ACHN (cell line): ENCODE measurements around the gene AGTRAP.

Source experiments
- DNase-seq: peaks from one replicate; pipeline ENCODE4 v3.0.0-alpha.2; 2015
- in situ Hi-C: cut with HindIII; loops from 2 replicates; pipeline ENCODE4 v1.10.0; 2017; ENCODE audit warnings: low sequenced_read_pairs, low pct_ligation_motif_present, low pct_unique_long_range_greater_than_20kb

The AGTRAP gene

DNA sequence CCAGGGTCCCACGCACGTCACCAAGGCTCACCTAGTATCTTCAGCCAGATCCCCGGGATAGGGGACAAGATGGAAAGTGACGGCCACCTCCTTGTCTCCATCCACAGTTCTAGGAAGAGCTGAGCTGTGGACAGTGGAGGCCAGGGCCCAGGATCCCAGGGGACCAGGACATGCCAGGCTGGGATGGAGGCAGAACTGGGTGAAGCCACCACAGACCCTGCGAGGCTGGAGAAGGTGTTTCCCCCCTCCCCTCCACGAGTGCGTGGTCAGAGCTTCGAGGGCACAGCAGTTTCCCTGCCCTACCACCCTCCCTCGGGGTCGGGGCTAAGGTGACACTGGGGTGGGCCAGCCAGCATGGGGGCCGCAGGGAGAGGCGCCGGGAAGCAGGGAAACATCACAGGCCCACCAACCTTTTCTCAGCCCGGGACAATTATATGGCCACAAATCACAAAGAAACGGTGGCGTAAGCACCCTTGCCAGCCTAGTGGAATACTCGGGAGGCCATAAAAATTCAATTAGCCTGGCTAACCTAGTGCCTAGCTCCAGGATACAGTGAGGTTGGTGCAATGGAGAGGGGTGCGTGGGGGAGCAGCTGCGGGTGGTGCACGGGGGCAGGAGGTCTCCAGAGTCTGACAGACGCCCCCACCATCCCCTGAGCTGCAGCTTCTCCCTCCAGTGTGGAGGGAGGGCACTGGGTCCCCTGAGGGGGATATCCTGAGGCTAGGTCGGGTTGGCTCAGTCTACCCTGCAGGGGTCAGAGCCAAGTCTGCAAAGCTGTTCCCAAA lies 31.1 kb upstream of the AGTRAP start:
- DNase-seq: no peak
- in situ Hi-C loops: no loop called here

DNA sequence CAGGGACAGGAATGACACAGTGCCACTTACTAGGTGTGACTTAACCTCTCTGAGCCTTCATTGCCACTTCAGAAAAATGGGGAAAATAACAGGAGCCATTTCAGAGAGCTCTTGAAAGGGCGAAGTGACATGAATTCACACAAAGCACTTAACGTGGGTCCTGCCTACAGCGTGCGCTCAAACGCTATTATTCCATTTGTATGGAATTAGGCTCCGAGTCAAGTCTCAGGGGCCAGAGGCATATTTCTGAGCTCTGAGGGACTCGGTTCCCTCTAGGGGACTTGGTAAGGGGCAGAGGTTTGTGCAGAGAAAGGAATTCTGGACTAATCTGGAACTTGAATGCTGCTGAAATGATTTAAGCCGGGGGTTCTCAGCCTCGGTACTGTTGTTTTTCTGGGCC lies 30.3 kb upstream of the AGTRAP start:
- in situ Hi-C loops: no loop called here
- no peak for DNase-seq

DNA sequence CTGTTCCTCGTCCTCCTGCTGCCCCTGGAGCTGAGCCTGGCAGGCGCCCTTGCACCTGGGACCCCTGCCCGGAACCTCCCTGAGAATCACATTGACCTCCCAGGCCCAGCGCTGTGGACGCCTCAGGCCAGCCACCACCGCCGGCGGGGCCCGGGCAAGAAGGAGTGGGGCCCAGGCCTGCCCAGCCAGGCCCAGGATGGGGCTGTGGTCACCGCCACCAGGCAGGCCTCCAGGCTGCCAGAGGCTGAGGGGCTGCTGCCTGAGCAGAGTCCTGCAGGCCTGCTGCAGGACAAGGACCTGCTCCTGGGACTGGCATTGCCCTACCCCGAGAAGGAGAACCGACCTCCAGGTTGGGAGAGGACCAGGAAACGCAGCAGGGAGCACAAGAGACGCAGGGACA lies 29.6 kb upstream of the AGTRAP start:
- in situ Hi-C loops: no loop called here

DNA sequence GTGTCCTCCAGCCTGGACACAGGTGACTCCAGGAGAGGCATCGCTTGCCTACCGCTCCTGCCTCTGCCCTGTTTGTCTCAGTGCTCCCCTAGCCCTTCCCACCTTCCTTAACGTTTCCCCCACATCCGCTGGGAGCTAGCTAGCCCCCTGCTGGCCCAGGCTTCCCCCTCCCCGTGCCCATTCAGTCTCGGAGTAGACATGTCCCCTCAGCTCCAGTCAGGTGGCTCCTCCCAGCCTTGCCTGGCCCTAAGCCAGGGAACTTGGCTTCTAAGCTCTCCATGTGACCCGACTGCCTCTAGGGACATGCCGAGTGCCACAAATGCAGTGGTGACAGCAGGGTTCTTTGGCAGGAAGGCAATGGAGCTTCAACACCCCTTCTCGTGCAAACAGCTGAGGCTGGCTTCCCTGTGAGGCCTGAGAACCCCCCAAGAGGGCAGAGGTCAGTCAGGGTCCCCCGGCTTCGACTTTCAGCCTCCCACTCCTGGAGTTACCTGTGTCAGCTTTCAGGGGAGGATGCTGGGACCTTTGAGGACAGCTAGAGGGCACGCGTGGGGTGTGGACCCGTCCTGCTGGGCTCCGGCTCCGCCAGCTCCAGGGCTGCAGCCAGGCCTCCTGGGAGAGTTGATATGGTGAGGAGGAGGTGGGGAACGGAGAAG lies 28.2 kb upstream of the AGTRAP start:
- no peak for DNase-seq
- in situ Hi-C loops: no loop called here

More for the DNA sequence above, 29.6 kb upstream of the AGTRAP start:
- DNase-seq: no peak

DNA sequence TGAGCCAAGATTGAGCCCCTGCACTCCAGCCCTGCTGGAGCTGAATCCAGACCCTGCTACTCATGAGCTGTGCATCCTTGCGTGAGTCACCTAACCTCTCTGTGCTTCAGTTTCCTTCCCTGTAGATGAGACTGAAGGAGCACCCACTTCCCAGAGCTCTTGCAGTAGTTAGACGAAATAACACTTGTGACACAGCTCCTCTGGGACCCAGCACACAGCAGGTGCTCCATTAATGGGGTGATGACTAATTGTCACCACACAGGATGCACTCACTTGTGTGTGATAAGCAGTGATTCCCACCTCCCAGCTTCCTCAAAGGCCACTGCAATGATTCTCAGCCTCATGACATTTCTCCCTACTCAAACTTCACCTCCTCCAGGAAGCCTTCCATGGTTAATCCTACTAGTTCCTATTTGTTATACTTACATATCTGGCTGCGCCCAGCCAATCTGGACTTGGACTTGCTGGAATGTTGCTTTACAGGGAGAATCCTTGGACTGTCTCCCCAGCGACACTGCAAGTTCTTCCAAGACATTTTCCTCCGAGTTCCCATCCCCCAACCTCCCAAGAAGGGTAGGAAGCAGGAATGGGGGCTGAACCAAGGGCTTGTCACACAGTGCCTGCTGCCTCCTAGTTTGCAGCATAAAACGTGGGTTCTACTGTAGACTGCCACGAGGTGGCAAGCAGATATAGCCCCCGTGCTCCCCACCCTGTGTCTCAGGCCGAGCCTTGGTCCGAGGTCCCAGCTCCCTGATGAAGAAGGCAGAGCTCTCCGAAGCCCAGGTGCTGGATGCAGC lies 27.2 kb upstream of the AGTRAP start:
- no peak for DNase-seq
- in situ Hi-C loops: no loop called here

DNA sequence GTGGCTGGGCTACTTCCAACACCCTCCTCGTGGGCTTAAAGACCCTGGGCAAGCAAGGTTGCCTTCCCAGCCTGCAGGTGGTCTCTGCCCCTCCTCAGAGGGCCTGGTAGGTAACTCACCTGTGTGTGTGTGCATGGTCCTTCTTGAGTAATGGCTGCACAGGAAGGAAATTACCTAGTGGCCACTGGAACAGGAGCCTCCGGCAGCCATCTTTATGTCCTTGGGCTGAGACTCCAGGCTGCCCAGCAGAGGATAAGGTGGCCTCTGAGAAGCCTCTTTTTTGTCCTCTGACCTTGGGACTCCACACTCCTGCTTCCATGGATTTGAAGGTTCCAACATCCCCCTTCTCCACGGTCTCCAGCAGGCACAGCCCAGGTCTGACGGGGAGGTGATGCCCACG lies 24.4 kb upstream of the AGTRAP start:
- in situ Hi-C loops: no loop called here
- DNase-seq: no peak

DNA sequence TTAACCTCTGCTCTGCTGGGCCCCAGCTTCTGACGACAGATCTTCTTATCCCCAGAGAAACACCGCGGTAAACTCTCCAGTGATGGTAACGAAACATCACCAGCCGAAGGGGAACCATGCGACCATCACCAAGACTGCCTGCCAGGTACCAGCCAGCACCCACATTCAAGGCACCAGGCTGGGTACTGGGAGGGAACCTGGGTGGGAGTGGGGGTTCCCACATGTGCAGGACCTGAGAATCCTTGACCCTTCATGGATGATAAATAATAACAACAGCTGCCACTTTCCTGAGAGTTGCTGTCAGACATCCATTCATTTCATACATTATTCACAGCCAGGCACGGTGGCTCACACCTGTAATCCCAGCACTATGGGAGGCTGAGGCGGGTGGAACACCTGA lies 23.7 kb upstream of the AGTRAP start:
- DNase-seq: no peak
- in situ Hi-C loops: no loop called here

DNA sequence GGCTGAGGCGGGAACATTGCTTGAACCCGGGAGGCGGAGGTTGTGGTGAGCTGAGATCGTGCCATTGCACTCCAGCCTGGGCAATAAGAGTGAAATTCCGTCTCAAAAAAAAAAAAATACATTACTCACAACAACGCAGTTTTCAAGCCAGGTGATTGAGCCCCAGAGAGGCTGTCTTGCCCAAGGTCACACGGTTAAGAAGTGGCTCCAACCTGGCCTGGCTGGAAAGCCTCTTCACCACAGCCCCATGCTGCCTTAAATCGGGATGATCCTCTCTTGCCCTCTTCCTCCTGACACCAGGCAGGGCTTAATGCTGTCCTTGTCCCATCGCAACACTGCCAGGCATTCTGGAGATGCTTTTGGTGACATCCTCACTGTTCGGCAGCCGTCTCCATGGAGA lies 22.8 kb upstream of the AGTRAP start:
- in situ Hi-C loops: no loop called here
- no peak for DNase-seq

DNA sequence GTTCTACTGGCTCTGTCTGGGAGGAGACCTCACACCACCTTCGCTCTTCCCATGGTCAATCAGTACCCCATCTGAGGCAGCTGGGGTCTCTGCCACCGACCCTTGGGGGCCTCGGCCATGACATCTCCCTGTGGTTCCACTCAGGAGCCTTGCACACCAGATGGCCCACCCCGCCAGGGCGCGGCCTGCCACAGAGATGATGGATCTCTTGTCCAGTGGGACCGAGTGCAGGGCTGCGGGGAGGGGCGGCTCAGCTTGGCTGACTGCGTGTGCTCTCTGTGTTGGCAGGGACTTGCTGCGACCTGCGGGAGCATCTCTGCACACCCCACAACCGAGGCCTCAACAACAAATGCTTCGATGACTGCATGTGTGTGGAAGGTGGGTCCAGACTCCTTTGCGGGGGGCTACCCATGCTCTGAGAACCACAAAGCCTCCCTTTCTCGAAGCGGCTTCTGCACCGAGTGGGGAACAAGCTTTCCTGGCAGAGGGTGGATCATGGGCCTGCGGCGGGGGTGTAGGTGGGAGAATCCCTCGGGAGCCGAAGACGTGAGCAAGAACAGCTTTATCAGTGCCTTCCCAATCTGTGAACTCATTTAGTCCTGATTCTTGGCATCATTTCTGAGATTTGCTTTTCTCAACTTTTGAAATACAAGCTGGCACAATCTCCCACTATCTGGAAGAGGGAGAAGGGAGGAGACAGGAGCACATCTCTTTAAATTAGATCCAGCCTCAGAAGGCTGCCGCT lies 20.9 kb upstream of the AGTRAP start:
- no peak for DNase-seq
- in situ Hi-C loops: no loop called here

DNA sequence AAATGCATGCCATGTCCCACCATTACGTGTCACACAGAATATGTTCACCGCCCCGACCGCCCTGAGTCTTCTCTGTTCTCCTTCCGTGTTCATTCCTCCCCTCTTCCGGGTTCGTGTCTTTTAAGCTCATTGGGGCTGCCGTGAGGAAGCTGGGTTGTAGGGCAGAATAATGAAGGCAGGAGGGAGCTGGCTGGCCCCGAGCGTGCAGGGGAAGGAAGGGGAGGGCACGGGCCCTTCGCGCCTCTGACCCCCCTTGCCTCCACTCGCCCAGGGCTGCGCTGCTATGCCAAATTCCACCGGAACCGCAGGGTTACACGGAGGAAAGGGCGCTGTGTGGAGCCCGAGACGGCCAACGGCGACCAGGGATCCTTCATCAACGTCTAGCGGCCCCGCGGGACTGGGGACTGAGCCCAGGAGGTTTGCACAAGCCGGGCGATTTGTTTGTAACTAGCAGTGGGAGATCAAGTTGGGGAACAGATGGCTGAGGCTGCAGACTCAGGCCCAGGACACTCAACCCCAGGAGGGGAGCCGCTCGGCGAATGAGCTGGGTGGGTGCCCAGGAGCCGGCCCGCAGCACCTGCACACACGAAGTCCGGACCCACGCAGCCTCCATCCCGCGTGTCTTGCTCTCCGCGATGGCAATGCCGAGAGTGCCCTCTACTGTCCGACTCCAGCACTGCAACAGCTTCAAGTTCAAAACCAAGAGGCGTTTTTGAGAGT lies 16.5 kb upstream of the AGTRAP start:
- in situ Hi-C loops: no loop called here
- peak; percentile 36 for DNase-seq

DNA sequence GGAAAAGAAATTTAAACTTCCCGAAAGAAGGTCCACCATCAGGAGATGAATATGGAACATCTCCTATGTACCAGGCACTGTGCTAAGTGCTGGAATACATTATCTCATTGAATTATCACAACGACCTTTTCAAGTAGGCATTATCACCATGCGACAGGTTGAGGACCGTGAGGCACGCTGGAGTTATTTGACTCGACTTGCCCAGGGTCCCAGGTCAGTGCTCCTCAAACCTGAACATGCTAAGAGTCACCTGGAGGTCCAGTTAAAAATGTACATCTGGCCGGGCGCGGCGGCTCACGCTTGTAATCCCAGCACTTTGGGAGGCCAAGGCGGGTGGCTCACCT lies 15.9 kb upstream of the AGTRAP start:
- no peak for DNase-seq
- in situ Hi-C loops: no loop called here

DNA sequence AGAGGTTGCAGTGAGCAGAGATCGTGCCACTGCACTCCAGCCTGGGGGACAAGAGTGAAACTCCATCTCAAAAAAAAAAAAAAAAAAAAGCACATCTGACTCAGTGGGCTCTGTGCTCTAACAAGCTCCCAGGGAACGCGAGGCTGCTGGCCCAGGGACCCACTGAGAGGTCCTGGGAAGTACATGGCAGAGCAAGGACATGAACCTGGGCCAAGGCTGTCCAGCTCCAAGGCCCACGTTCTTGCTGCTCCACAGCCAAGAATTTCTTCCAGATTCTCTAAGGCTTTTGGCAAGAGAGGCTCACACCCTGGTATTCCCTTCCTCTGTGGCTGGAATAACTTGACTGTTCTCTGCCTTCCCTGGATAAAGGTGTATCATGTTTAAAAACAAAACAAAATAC lies 15.4 kb upstream of the AGTRAP start:
- no peak for DNase-seq
- in situ Hi-C loops: no loop called here

DNA sequence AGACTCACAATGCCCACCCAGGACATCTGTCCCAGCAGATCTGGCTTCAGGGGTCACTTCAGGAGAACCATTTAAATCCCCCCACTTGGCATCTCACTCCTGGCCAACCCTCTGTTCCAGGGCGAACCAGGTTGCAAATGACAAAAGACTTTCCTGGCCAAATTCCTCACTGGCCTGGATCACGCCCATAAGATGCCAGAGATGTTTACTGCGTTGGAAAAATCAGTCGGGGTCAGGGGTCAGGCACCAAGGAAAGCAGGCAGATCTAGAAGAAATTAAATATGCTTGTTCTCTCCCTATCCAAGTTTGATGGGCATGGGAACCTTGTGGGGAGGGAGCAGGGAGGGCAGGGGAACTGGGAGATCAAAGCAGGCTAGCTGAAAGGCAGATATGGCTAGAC lies 14.6 kb upstream of the AGTRAP start:
- no peak for DNase-seq
- in situ Hi-C loops: no loop called here

DNA sequence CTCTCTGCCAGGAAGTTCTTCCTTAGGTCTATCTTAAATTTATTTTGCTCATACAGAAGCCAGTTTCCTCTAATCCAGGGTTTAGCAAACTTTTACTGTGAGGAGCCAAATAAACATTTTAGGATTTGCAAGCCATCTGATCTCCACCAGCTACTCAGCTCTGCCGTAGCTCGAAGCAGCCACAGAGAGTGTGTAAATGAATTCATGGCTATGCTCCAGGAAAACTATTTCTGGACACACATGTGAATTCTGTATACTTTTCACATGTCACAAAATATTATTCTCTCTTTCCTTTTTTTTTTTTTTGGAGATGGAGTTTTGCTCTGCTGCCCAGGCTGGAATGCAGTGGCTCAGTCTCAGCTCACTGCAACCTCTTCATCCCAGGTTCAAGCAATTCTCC lies 13.4 kb upstream of the AGTRAP start:
- in situ Hi-C loops: no loop called here
- no peak for DNase-seq

DNA sequence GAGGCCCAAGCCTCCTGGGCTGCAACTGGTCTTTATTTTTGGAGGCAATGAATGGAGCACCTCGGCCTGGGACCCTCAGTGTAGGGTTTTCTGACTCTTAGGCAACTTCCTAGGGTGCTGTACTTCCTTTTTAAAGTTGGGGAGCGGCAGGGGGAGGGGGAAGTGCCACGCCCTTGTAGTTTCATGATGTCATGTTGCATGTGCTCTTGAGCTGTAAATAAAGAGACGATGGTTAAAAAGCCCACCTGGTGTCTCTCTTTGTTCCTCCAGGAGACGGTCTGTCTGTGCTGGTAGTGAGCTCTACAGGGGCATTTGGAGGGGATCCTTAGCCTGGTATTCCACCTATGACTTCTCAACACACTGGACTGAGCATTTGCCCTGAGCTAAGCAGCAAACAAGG lies 10.3 kb upstream of the AGTRAP start:
- no peak for DNase-seq
- in situ Hi-C loops: no loop called here

DNA sequence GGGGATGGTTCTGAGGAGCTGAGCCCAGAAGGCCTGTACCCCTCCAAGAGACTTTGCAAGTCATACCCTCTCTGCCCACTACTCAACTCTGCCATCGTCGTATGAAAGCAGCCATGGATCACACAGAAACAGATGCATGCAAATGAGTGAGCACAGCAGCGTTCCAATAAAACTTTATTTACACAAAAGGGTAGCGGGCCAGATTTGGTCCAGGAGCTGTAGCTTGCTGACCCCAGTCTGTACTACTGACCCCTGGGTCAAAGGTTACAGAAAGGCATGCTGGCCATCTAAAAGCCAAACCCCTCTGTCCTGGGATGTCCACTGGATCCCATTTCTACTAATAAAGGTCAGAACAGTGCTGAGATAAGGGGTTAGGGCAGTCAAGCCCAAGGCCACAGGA lies 8.8 kb upstream of the AGTRAP start:
- no peak for DNase-seq
- in situ Hi-C loops: no loop called here

DNA sequence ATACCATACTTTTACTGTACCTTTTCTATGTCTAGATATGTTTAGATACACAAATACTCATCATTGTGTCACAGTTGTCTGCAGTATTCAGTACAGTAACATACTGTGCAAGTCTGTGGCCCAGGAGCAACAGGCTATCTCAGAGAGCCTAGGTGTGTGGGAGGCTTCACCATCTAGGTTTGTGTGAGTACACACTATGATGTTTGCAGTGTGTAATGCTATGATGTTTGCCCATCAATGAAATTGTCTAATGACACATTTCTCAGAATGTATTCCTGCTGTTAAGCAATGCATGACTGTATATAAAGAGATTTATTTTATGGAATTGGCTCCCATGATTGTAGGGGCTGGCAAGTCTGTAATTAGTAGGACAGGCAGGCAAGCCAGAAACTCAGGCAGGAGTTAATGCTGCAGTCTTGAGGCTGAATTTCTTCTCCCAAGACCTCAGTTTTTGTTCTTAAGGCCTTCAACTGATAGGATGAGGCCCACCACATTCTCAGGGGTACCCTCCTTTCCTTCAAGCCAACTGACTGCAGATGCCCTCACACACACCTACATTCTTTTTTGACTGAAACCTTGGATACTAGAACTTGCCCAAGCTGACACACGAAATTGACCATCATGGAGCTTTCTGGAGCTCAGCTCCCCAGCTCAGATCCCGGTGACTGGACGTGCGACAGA lies 7.7 kb upstream of the AGTRAP start:
- in situ Hi-C loops: no loop called here
- no peak for DNase-seq

DNA sequence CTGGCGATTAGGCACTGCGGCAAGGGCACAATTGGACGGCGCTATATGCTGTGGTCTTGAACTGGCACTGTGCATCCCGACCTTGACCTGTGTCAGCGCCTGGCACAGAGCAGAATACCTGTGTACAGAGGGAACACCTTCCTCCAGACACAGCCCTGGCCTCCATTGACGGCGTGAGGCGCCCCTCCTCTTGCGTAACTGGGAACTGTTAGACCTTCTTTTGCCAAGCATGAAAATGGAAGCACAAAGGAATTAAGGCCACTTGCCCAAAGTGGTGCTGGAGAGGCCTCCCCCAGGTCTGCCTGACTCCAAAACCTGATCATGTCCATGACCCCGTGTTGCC lies 6.8 kb upstream of the AGTRAP start:
- in situ Hi-C loops: no loop called here
- no peak for DNase-seq
